Activated CD4-positive, alpha-beta T cell treated with anti-CD3 and anti-CD28 coated beads, Interleukin-10, Interleukin-2, amounts not matched to agents 100 ng/mL and 50 ng/mL, durations not matched to agents 16 hours and 8 hours (primary cell): Measurements from ENCODE around the gene ARV1.
"Not testable (repeated sequence)": the region's sequence is repeated elsewhere in the genome, so short reads cannot be mapped to it uniquely, and the experiment has no call there.

Source experiments
- DNase-seq: peaks from one replicate; pipeline ENCODE4 v3.0.0-alpha.2; 2020

Gene ARV1

GRCh38 chr1:231045921-231046729 is 67.2 kb downstream of the ARV1 start:
- not testable (repeated sequence) for DNase-seq

- no peak for DNase-seq
Measured at GRCh38 chr1:231046730-231047395, 68.0 kb downstream of the ARV1 start.

- not testable (repeated sequence) for DNase-seq
Measured at GRCh38 chr1:231047529-231047928, 68.6 kb downstream of the ARV1 start.

- not testable (repeated sequence) for DNase-seq
Measured at GRCh38 chr1:231048419-231048818, 69.5 kb downstream of the ARV1 start.

- DNase-seq, result no peak
Measured at GRCh38 chr1:231049121-231049979, 70.5 kb downstream of the ARV1 start.
